HG03571 (cell line): ENCODE results near the gene DCP2.
"Not testable (repeated sequence)": the region's sequence is repeated elsewhere in the genome, so short reads cannot be mapped to it uniquely, and the experiment has no call there.

Source experiments
- ATAC-seq: cut with Tn5 transposase; IDR thresholded peaks from one replicate; pipeline ENCODE4 v1.9.1; 2021; ENCODE audit not compliant: unreplicated experiment

Gene DCP2

GRCh38 chr5:112976432-112977309 is at the start of gene DCP2:
Gene DCP2 (plus strand): TSS chr5:112976798. CDS start chr5:112976934, 136 bp downstream.
- peak; percentile 98 for ATAC-seq

- ATAC-seq: peak; percentile 74
Observed at GRCh38 chr5:112929336-112930081, 47.1 kb upstream of the DCP2 start.

GRCh38 chr5:112930082-112930344 is 46.6 kb upstream of the DCP2 start:
- ATAC-seq: peak; percentile 37

DNA sequence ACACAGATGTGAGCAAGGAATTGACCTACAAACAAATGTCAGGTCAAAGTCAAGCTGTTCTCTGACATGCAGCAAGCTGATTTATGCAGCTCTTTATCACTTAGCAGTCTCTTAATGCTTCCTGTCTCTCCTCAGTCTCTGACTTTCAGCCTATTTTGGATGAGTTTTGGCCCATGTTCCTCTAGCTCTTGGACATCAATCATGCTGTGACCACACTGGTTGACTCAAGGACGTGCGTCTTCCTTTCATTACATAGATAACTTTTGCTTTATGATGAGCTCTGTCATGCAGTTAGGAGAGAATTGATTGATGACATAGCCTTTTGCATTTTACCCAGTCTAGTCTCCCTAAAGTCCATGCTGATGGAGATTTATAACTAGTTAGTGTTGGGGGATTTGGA is 45.1 kb upstream of the DCP2 start:
- ATAC-seq: no peak

GRCh38 chr5:112933105-112933504 is 43.5 kb upstream of the DCP2 start:
- no peak for ATAC-seq

GRCh38 chr5:112933651-112934365 is 42.8 kb upstream of the DCP2 start:
- ATAC-seq: no peak

GRCh38 chr5:112934366-112934663 is 42.3 kb upstream of the DCP2 start:
- no peak for ATAC-seq

- ATAC-seq: no peak
Observed at GRCh38 chr5:112935675-112936074, 40.9 kb upstream of the DCP2 start.

GRCh38 chr5:112938286-112938685 is 38.3 kb upstream of the DCP2 start:
- ATAC-seq: no peak

DNA sequence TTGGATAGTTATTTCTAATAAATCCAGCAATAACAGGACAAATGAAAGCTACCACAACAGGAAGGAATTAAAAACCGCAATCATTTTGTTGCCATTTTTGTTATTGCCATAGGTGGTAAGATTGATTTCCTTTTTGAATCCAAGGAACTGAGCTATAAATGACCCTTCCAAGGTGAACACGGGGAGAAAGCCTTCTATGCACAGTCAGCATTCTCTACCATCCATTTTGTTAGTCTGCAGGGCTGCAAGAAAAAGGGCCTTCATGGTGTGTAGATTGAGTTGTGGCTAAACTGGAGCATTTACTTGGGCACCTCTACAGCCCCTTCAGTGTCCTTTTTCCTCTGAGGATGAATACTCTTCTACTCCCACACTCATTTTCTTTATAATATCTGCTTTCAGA is 35.9 kb upstream of the DCP2 start:
- ATAC-seq: no peak

- no peak for ATAC-seq
Observed at GRCh38 chr5:112948458-112948857, 28.1 kb upstream of the DCP2 start.

DNA sequence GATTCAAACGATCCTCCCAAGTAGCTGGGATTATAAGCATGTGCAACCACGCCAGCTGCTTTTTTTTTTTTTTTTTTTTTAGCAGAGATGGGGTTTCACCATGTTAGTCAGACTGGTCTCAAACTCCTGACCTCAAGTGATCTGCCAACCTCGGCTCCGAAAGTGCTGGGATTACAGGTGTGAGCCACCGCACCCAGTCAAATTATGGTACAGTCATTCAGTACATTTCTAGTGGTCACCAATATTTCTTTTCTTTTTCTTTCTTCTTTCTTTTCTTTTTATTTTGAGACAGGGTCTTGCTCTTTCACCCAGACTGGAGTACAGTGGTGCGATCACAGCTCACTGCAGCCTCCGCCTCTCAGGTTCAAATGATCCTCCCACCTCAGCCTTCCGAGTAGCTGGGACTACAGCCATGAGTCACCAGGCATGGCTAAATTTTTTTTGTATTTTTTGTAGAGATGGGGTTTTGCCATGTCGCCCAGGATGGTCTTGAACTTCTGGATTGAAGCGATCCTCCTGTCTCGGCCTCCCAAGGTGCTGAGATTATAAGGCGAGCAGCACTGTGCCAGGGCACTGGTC is 25.4 kb upstream of the DCP2 start:
- peak; percentile 64 for ATAC-seq

DNA sequence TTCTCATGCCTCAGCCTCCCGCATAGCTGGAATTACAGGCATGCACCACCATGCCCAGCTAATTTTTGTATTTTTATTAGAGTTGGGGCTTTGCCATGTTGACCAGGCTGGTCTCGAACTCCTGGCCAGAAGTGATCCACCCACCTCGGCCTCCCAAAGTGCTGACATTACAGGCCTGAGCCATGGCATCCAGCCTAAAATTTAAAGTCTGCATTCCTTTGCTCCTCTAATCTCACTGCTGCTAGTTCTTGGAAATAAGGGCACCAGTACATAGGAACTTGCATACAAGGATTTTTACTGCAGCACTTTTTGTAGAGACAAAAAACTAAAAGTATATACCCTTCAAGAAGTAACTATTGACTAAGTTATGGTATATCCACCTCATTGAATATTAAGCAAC is 20.0 kb upstream of the DCP2 start:
- ATAC-seq: no peak

DNA sequence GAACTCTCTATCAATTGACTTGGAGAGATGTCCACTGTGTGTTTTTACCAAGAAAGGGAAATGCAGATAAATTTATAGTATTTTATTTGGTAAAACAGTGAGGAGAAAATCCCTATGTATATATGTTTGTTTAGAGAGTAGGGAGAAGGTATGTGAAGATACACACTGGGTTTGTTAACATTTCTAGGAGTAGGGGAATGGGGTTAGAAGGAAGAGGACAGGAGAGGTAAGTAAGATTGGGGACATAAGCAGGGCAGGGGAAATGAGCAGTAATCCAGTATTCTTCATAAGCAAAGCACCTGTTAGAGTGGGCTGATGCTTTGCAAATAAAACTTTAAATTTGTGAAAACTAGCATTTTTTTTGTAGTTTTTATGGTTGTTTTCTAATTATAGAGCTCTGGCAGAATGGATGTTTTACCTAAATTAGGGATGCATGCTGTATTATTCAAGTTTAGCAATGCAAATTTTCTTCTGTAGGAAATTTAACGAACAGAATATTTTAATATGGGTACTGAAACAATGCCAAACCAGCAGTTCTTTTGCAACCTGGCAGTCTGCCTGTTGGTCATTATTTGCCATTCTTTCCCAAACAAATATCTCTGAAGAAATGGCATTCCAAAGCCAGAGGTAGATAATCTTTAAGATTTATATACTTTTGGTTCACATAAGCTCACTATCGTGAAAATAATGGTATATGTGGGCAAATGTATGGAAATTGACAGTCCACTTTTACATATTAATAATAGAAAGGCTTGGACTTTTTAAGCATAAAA is 19.4 kb upstream of the DCP2 start:
- ATAC-seq: no peak

DNA sequence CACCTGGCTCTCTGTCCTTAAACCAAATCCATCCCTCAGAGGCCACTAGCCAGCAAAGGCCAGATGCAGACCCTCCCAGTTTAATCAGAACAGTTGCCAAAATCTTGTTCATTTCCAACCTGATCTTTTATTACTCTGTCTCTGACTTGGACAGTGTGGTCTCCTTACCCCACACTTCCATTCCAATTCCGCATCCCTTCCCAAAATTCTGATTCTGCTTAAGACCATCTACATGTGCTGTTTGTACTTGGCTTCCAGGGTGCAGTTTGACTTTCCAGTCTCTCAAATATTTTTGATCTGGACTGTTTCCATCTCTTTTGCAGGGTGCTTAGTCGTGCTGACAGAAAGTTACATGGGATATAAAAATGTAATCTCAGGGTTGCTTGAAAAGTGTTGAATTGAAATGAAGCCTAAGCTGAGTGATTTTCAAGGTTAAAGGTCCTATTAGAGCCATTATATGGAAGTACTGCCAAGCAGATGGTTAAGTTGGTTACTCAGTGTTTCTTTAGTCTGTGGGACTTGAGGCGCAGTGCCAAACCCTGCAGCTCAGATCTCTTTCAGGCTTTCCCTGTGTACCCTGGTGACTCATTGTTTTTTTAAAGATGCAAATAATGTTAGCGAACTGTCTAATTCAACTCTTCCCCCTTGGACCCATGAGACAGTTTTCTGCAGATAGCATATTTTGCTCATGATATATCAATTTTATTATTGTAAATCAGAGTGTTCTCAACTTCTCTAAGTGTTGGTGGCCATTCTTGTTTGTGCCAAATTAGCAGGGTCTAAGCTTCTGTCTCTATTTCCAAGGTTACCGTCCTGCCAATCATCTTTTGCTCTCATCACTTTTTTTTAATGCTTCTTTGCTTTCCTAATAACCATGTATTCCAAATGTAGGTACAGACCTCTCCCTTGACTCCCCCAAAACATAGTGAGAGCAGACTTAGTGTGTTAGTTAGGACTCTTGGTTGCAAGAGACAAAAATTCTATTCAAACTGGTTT is 18.2 kb upstream of the DCP2 start:
- peak; percentile 89 for ATAC-seq

DNA sequence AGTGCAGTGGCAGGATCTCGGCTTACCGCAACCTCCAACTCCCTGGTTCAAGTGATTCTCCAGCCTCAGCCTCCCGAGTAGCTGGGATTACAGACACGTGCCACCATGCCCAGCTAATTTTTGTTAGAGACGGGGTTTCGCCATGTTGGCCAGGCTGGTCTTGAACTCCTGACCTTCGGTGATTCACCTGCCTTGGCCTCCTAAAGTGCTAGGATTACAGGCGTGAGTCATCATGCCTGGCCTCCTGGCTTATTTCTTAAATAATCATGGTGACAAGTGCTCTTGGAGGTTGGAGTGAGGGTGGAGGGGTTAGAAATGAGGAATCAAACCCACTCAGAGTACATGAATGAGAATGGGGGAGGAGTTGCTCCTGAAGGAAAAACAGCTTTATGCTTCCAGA is 16.7 kb upstream of the DCP2 start:
- ATAC-seq: not testable (repeated sequence)

GRCh38 chr5:112960315-112960714 is 16.3 kb upstream of the DCP2 start:
- no peak for ATAC-seq

GRCh38 chr5:112960863-112961504 is 15.6 kb upstream of the DCP2 start:
- ATAC-seq: no peak

DNA sequence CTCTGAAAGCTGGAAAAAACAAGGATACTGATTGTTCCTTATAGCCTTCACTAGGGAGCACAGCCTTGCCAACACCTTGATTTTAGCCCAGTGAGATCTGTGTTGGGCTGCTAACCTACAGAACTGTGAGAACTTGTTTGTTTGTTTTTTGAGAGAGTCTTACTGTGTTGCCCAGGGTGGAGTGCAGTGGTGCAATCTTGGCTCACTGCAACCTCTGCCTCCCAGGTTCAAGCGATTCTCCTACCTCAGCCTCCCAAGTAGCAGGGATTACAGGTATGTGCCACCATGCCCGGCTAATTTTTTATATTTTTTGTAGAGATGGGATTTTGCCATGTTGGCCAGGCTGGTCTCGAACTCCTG is 13.2 kb upstream of the DCP2 start:
- ATAC-seq: not testable (repeated sequence)
